WERI-Rb-1 (cell line): ENCODE results near the gene TTC36.
"Not testable (repeated sequence)": the region's sequence is repeated elsewhere in the genome, so short reads cannot be mapped to it uniquely, and the experiment has no call there.

Source experiments
- DNase-seq: peaks from one replicate; pipeline ENCODE4 v3.0.0-alpha.2; 2020
- H3K27ac ChIP-seq: fragments of 250-450 bp; sonication (Bioruptor Pico); 2 replicates; pipeline ENCODE4 v1.5.1; 2020; ENCODE audit warnings: mild to moderate bottlenecking, moderate library complexity
- H3K27me3 ChIP-seq: fragments of 250-450 bp; sonication (Bioruptor Pico); 2 replicates; pipeline ENCODE4 v1.5.1; 2021; ENCODE audit warnings: mild to moderate bottlenecking, low read depth, moderate library complexity; ENCODE audit not compliant: insufficient read depth, severe bottlenecking
- H3K36me3 ChIP-seq: fragments of 250-450 bp; sonication (Bioruptor Pico); 2 replicates; pipeline ENCODE4 v1.5.1; 2020; ENCODE audit warnings: mild to moderate bottlenecking, moderate library complexity
- H3K4me3 ChIP-seq: 2 replicates; pipeline ENCODE4 v1.5.1; 2011; ENCODE audit warnings: low read depth, mild to moderate bottlenecking, control low read depth, low read length
- H3K9me3 ChIP-seq: fragments of 250-450 bp; sonication (Bioruptor Pico); 2 replicates; pipeline ENCODE4 v1.5.1; 2021; ENCODE audit warnings: mild to moderate bottlenecking, moderate library complexity; ENCODE audit not compliant: severe bottlenecking
- CTCF ChIP-seq: IDR thresholded peaks from 2 replicates; pipeline ENCODE4 v1.5.1; 2011; ENCODE audit warnings: low read depth, mild to moderate bottlenecking, control low read depth, inconsistent platforms, low read length

Gene TTC36

DNA sequence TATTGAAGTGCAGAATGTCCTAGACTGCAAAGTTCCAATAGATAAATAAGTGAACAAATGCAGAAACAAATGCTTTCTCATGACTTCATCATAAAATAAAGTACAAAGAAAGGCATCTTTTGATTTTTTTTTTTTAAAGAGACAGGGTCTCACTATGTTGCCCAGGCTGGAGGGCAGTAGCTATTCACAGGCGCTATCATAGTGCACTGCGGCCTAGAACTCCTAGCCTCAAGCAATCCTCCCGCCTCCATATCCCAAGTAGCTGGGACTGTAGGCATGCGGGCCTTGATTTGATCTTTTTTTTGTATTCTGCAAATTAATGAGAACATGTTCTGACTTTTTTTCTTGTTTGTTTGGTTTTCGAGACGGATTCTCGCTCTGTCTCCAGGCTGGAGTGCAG lies 47.4 kb downstream of the TTC36 start:
- no peak for DNase-seq

GRCh38 chr11:118577995-118578394 lies 50.7 kb downstream of the TTC36 start:
- H3K9me3 ChIP-seq, H3K4me3 ChIP-seq, H3K27ac ChIP-seq, DNase-seq, H3K27me3 ChIP-seq: not testable (repeated sequence)
- peaks cover 28% of the 10 kb centered on the region for H3K36me3 ChIP-seq

More for the DNA sequence above, 47.4 kb downstream of the TTC36 start:
- no peak for TF ChIP-seq CTCF
- no peaks in the 10 kb centered on the region for H3K9me3 ChIP-seq
- H3K36me3 ChIP-seq: peaks cover 9% of the 10 kb centered on the region
- no peak overlapping the region for H3K27ac ChIP-seq
- H3K4me3 ChIP-seq: no peak overlapping the region
- no peaks in the 10 kb centered on the region for H3K27me3 ChIP-seq
